HG03442 (cell line): ENCODE measurements around the gene CFAP298.
"Not testable (repeated sequence)": the region's sequence is repeated elsewhere in the genome, so short reads cannot be mapped to it uniquely, and the experiment has no call there.

Experiments used
- ATAC-seq: cut with Tn5 transposase; IDR thresholded peaks from one replicate; pipeline ENCODE4 v1.9.1; 2021; ENCODE audit warnings: mild to moderate bottlenecking, moderate library complexity; ENCODE audit not compliant: unreplicated experiment

CFAP298 gene

DNA sequence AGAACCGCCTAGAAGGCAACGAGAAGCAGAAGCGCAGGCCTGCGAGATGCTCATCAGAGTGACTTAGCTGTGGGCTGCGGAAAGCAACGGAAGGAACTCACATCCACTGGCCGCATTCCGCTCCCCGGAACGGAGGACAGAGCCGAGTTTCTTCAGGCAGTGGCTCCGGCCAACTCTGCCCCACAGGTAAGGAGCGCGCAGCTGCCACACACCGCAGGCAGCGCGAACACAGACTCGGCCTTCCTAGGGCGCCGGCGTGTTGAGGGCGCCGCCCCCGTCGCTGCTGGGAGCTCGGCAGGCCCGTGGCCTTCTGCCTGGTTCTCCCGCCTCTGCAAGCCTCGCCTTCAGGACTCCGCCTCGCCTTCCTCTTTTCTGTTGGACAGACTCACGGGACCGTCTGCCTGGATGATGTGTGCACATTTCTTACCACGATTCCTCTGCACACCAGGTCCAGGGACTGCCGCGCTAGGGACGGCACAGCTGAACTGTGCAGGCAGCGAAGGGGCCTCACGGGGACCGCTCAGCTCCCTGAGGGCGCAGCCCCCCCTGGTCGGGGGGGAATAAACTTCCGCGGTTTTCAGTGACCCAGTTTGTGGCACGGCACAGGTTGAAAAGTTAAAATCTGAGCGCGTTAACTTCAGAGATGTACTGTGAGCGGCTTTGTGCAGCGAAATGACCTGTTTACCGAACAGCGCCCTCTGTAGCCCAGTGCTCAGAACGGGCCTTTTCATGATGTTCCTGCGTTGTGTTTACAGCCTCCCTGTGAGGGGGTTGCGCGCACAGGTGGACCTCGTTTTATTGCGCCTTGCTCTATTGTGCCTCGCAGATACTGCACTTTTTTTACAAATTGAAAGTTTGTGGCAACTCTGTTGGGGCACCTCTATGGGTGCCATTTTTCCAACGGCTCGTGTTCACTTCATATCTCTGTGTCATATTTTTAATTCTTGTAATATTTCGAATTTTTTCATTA, 42.6 kb downstream of the CFAP298 start:
- ATAC-seq: peak; percentile 74

GRCh38 chr21:32567626-32568025, 44.6 kb downstream of the CFAP298 start:
- no peak for ATAC-seq

GRCh38 chr21:32566741-32567389, 45.3 kb downstream of the CFAP298 start:
- no peak for ATAC-seq

GRCh38 chr21:32565856-32566465, 46.2 kb downstream of the CFAP298 start:
- no peak for ATAC-seq

DNA sequence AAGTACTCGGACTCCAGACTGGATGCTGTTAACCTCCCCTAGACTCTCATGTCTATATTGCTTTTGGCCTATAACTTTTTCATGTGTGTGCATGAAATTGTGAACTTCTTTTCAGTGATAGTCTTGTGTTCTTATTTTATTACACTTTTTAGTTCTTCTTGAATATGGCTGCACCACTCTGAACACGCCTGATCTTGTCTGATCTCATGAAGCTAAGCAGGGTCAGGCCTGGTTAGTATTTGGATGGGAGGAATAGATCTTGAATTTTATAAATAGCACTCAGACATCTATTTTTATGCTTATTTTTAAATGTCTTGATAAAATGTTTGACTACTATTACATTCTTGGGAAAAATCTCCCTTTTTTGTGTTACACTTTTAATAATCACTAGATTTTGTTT, 49.3 kb downstream of the CFAP298 start:
- no peak for ATAC-seq

DNA sequence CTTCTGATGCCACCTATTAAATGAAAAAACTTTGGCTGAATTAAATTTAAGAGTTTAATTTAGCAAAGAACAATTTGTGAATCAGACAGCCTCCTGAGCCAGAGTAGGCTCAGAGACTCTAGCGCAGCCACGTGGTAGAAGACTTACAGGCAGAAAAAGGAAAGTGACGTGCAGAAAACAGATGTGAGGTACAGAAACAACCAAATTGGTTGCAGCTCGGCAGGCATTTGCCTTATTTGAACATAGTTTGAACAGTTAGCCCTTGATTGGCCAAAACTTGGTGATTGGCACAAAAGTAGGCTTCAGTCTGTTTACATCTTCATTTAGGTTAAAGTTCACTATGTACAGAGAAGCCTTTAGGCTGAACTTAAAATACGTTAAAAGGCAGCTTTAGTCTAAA, 49.8 kb downstream of the CFAP298 start:
- ATAC-seq: no peak

DNA sequence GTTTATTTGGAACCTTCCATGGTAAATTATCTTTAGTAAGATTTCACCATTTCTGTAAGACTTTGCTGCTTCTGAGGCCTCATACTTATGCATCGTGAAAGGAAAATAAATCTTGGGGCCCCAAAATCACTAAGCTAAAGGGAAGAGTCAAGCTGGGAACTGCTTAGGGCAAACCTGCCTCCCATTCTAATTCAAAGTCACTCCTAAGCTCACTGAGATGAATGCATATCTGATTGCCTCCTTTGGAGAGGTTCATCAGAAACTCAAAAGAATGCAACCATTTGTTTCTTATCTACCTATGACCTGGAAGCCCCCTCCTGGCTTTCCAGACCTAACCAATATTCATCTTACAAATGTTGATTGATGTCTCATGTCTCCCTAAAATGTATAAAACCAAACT, 50.7 kb downstream of the CFAP298 start:
- ATAC-seq: not testable (repeated sequence)

DNA sequence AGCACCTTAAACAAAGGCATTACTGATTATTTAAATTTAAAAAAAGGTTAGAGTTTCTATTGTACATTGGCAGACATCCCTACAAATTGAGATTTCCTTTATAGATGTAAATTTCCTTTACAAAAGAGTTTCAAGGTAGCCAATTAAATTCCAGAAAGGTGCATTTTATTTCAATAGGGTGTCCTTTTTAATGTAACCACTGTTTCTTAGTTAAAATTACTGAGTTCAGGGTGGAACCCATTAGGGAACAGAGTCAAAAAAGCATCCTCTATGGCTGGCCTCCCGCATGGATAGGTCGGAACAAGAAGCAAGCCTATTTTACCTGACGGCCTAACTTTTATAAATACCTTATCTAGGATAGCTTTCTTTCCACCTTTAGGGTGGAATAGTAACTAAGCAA, 51.3 kb downstream of the CFAP298 start:
- ATAC-seq: no peak

- ATAC-seq: no peak
These were observed 53.1 kb downstream of the CFAP298 start for GRCh38 chr21:32559006-32559610.

GRCh38 chr21:32558106-32558505, 54.1 kb downstream of the CFAP298 start:
- no peak for ATAC-seq

DNA sequence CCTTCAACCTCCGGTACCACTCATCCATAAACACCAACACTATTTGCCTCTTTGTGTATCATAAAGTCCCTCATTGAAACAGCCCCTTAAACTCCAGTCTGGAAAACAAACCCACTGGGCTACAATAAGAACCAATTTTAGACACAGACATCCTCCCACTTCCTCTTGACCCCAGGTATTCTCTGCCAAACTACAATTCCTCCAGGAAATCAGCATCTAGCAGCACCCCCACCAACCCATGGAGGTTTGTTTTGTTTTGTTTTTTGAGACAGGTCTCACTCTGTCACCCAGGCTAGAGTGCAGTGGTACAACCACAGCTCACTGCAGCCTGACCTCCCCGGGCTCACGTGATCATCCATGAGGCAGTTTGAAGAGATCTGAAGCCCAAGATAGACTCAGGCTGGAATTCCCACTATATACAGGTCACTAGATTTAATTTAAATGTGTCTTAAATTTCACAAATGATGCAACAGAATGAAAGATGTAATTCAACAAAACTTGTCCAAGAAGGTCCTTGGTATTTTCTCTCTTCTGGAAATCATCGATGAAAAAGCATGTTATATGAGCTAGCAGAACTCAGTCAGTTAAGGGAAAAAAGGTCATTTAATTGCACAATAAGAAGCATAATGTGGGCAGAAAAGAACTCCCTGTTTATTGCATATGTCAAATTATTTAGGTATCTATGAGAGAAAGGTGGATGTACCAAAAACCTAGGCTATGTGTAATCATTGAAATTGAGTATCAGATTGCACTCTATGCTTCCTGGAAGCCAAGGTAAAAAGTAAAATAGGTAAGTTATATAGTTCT, 57.1 kb downstream of the CFAP298 start:
- ATAC-seq: no peak

DNA sequence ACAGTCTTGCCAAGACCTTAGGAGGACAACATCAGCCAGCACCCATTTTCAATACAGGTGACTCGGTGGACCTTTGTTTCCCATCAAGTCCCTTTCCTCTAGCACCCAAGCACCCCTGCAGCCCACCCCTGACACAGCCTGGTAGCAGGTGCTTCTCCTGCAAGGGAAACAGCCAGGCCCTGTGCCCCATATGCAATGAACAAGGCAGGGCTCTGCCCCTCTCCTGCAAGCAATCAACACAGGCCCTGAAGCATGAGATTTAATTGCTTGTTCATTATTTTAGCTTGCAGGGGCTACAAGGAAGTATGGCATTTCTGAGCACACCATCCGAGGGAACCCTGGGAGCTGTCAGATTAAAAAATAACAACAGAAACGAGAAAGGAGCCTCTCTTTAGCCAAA, 62.3 kb downstream of the CFAP298 start:
- no peak for ATAC-seq

- no peak for ATAC-seq
These were observed 62.7 kb downstream of the CFAP298 start for GRCh38 chr21:32549440-32549839.
